ENCODE measurements around the gene C5orf47. TPM values are rescaled to one million over a fixed set of nuclear protein-coding genes. Genes with fewer than 3 reads are reported as not detected.

C5orf47 gene
- total RNA-seq, 2 experiments from 2014 or later, result not detected

Other genes with a start within 250 kb of the C5orf47 start
- 10 to 100 TPM; 17.3 to 19.5 TPM for gene CPEB4, start 100.8 kb upstream of the C5orf47 start, total RNA-seq
- gene NSG2, start 56.5 kb downstream of the C5orf47 start, total RNA-seq, result not detected